ENCODE data around the gene OVAAL. TPM values are rescaled to one million over a fixed set of nuclear protein-coding genes. Genes with fewer than 3 reads are reported as not detected.

Gene OVAAL
- total RNA-seq, 1 donor from 2014 or later: not detected

DNA sequence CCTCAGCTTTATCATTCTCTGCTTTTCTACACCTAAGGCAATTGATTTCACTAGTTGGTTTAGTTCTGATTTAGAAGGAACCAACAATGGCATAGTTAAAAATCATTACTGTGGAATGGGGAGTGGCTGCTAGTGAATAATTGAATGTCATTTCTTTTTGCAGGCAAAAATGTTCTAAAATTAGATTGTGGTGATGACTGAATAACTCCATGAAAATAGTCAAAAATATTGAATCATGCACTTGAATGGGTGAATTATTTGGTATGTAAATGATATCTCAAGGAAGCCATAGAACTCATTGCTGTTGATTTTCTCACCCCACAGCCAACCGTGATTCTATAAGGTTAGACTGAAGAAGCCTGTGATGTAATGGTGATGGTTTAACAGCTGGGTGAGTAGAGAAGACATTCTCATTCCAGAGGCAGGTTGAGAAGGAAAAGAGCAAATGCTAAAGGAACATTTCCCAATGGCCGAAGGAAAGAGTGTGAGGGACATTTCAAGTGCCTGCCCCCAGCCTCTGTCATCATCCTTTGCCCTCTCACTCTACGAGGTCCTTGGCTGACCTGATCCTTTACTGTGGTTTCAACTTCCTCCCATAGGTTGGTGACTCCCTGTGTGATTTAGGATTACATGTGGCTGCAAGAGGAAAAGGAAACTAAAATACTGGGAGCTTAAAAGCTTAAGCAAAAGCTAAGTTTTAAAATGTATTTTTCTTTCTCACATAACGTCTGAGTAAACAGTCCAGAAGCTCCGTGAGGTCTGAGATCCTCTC lies 12.5 kb downstream of the OVAAL start:
- H3K36me3 Mint-ChIP-seq (ENCODE audit: insufficient read depth): no peaks in the 10 kb centered on the region
- no peak for DNase-seq (ENCODE audit: low spot score, unreplicated experiment)
- no peak overlapping the region for H3K27ac Mint-ChIP-seq
- TF ChIP-seq, protein P1, sequence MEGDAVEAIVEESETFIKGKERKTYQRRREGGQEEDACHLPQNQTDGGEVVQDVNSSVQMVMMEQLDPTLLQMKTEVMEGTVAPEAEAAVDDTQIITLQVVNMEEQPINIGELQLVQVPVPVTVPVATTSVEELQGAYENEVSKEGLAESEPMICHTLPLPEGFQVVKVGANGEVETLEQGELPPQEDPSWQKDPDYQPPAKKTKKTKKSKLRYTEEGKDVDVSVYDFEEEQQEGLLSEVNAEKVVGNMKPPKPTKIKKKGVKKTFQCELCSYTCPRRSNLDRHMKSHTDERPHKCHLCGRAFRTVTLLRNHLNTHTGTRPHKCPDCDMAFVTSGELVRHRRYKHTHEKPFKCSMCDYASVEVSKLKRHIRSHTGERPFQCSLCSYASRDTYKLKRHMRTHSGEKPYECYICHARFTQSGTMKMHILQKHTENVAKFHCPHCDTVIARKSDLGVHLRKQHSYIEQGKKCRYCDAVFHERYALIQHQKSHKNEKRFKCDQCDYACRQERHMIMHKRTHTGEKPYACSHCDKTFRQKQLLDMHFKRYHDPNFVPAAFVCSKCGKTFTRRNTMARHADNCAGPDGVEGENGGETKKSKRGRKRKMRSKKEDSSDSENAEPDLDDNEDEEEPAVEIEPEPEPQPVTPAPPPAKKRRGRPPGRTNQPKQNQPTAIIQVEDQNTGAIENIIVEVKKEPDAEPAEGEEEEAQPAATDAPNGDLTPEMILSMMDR (IDR thresholded peaks at IDR 0.05; ENCODE audit: unreplicated experiment): no peak
- H3K9me3 Mint-ChIP-seq (ENCODE audit: low read depth): no peaks in the 10 kb centered on the region
- H3K27me3 Mint-ChIP-seq: no peaks in the 10 kb centered on the region
- peaks cover 15% of the 10 kb centered on the region for H3K4me1 Mint-ChIP-seq (ENCODE audit: low read depth)
- no peak overlapping the region for H3K4me3 Mint-ChIP-seq (ENCODE audit: low read depth)

DNA sequence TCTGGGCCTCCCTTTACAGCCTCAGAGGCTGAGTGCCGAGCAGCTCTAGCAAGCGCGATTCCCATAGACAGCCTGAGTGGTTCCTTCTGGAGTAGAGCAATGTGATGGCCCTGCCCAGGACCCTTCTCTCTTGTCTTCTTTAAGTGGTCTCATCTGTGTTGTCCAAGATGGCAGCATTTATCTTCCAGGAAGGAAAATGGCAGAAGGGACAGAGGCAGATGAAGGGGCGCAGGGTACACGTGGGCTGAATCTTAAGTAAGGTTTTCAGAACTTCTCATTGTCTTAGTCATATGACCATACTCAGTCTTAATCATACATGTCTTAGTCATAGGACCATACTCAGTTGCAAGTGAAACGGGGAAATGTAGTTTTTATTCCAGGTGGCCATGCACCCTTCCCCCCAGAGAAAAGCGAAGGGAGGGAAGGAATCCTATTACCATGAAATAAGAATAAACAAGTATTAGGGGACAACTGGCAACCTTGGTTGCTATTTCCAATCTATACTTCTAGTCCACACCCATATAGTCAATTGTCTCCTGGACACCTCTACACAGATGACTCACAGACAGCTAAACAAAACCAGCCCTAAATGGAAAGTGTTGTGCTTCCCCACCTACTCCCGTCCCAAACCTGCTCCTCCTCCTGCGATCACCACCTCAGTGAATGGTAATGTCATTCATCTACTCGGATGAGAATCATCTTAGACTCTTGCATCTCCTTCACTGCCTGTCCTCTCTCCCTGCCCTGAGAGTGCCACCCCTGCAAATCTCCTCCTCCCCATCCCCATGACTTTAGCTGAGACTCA lies 13.3 kb downstream of the OVAAL start:
- H3K4me1 Mint-ChIP-seq (ENCODE audit: low read depth): peaks cover 15% of the 10 kb centered on the region
- H3K9me3 Mint-ChIP-seq (ENCODE audit: low read depth): no peaks in the 10 kb centered on the region
- H3K27me3 Mint-ChIP-seq: no peaks in the 10 kb centered on the region
- no peak for DNase-seq (ENCODE audit: low spot score, unreplicated experiment)
- TF ChIP-seq, protein P1 (IDR thresholded peaks at IDR 0.05; ENCODE audit: unreplicated experiment): no peak
- no peak overlapping the region for H3K27ac Mint-ChIP-seq
- H3K4me3 Mint-ChIP-seq (ENCODE audit: low read depth): no peak overlapping the region
- H3K36me3 Mint-ChIP-seq (ENCODE audit: insufficient read depth): no peaks in the 10 kb centered on the region

DNA sequence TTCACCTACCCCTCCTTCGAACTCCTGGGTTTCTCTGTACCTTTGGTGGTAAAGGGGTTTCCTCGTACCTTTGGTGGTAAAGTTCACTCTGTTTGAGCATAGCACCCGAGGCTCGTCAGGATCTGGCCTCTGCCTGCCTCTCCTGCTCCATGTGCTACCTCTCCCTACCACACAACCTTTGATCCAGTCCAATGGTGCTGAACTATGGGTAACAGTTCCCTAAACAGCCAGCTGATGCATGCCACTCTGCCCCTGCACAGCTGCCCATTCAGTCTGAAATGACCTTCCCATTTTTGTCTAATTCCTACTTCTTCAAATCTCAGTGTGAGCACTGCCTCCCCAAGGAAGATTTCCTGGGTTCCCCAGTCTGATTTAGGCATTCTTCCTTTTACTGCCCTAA lies 14.0 kb downstream of the OVAAL start:
- no peaks in the 10 kb centered on the region for H3K27me3 Mint-ChIP-seq
- no peak overlapping the region for H3K4me3 Mint-ChIP-seq (ENCODE audit: low read depth)
- TF ChIP-seq, protein P1 (IDR thresholded peaks at IDR 0.05; ENCODE audit: unreplicated experiment): no peak
- H3K36me3 Mint-ChIP-seq (ENCODE audit: insufficient read depth): no peaks in the 10 kb centered on the region
- no peak overlapping the region for H3K27ac Mint-ChIP-seq
- DNase-seq (ENCODE audit: low spot score, unreplicated experiment): no peak
- H3K4me1 Mint-ChIP-seq (ENCODE audit: low read depth): peaks cover 19% of the 10 kb centered on the region
- H3K9me3 Mint-ChIP-seq (ENCODE audit: low read depth): no peaks in the 10 kb centered on the region

DNA sequence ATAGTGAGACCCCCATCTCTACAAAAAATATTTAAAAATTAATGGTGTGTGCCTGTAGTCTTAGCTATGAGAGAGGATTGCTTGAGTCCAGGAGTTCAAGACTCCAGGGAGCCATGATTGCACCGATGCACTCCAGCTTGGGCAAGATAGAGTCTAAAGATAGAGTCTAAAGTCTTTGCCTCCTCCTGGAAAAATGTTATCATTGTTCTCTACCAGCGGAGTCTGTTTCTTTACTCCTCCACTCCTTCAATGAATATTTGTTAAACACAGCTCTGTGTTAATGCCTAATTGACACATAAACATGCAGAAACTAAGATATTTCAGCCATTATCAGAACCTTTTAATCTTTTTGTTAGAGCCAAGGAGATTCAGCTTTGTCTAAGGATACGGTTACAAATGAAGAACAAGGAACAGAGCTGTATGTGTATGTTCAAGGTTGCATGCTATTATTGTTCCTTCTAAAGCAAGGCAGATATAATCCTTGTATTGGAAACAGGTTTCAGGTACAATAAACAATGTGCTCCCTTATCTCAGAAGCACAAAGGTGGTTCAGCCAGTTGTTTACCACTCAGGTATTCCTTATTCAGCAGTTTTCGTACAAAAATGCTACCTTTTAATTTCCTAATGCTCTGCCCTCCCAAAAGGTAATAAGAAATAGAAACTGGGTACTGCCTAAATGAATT lies 15.4 kb downstream of the OVAAL start:
- Mint-ChIP-seq H3K36me3 (ENCODE audit: insufficient read depth) (no peaks in the 10 kb centered on the region), H3K4me1 (ENCODE audit: low read depth) (peaks cover 20% of the 10 kb centered on the region), H3K27me3 (no peaks in the 10 kb centered on the region), H3K4me3 (ENCODE audit: low read depth) (no peak overlapping the region), H3K27ac (peak overlapping the region; percentile 66), H3K9me3 (ENCODE audit: low read depth) (no peaks in the 10 kb centered on the region)
- no peak for DNase-seq (ENCODE audit: low spot score, unreplicated experiment)
- TF ChIP-seq, protein P1 (IDR thresholded peaks at IDR 0.05; ENCODE audit: unreplicated experiment): no peak

DNA sequence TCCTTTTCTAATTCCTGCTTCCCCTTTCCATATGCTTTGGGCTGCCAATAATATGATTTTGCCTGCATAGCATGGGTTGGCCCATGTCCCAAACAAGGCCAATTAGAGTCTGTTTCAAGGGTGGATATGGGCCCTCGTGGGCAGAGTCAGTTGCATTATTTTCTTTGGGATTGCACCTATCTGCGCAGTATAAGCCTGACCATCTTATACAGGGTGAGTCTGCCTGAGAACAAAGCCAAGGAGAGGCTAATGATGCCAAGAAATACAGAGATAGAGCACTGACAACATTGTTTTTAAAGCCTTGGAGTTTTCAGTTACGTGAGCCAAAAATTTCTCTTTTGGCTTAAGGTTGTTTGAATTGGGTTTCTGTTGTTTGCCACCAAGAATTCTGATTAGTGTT lies 18.6 kb downstream of the OVAAL start:
- peaks cover 36% of the 10 kb centered on the region for H3K4me1 Mint-ChIP-seq (ENCODE audit: low read depth)
- no peak overlapping the region for H3K4me3 Mint-ChIP-seq (ENCODE audit: low read depth)
- no peaks in the 10 kb centered on the region for H3K36me3 Mint-ChIP-seq (ENCODE audit: insufficient read depth)
- no peak for DNase-seq (ENCODE audit: low spot score, unreplicated experiment)
- H3K27me3 Mint-ChIP-seq: no peaks in the 10 kb centered on the region
- TF ChIP-seq, protein P1 (IDR thresholded peaks at IDR 0.05; ENCODE audit: unreplicated experiment): no peak
- no peaks in the 10 kb centered on the region for H3K9me3 Mint-ChIP-seq (ENCODE audit: low read depth)
- H3K27ac Mint-ChIP-seq: no peak overlapping the region

All from progenitor cell of endocrine pancreas (in vitro differentiated cells).